Ishikawa (cell line): ENCODE data around the gene SLX4.

Experiments
- CEBPB ChIP-seq: IDR thresholded peaks from 2 replicates; pipeline ENCODE4 v1.6.1; 2012
- CREB1 ChIP-seq: IDR thresholded peaks from 2 replicates; pipeline ENCODE4 v1.6.1; 2012; ENCODE audit warnings: low read depth
- EGR1 ChIP-seq: IDR thresholded peaks from 2 replicates; pipeline ENCODE4 v1.6.1; 2012
- EP300 ChIP-seq: IDR thresholded peaks from 2 replicates; pipeline ENCODE4 v1.6.1; 2012; ENCODE audit warnings: borderline replicate concordance
- FOXM1 ChIP-seq: IDR thresholded peaks from 2 replicates; pipeline ENCODE4 v1.6.1; 2012; ENCODE audit warnings: low read depth, borderline replicate concordance
- MAX ChIP-seq: IDR thresholded peaks from 2 replicates; pipeline ENCODE4 v1.6.1; 2012
- RAD21 ChIP-seq: IDR thresholded peaks from 2 replicates; pipeline ENCODE4 v1.6.1; 2012; ENCODE audit warnings: low read depth
- REST ChIP-seq: IDR thresholded peaks from 2 replicates; pipeline ENCODE4 v1.6.1; 2012; ENCODE audit warnings: low read depth, mild to moderate bottlenecking
- TAF1 ChIP-seq: IDR thresholded peaks from 2 replicates; pipeline ENCODE4 v1.6.1; 2012; ENCODE audit warnings: low read depth, mild to moderate bottlenecking
- TCF12 ChIP-seq: IDR thresholded peaks from 2 replicates; pipeline ENCODE4 v1.6.1; 2012; ENCODE audit warnings: low read depth
- TEAD4 ChIP-seq: IDR thresholded peaks from 2 replicates; pipeline ENCODE4 v1.6.1; 2012
- USF1 ChIP-seq: IDR thresholded peaks from 2 replicates; pipeline ENCODE4 v1.6.1; 2012
- YY1 ChIP-seq: IDR thresholded peaks from 2 replicates; pipeline ENCODE4 v1.6.1; 2012; ENCODE audit warnings: low read depth
- ZBTB7A ChIP-seq: IDR thresholded peaks from 2 replicates; pipeline ENCODE4 v1.6.1; 2012; ENCODE audit warnings: low read depth

GRCh38 chr16:3549906-3550305 is 61.5 kb downstream of the SLX4 start:
- no peak for TF ChIP-seq RAD21
- TF ChIP-seq MAX: no peak
- no peak for TF ChIP-seq TEAD4
- no peak for TF ChIP-seq YY1
- TF ChIP-seq ZBTB7A: no peak
- TF ChIP-seq TCF12: no peak
- no peak for TF ChIP-seq USF1
- TF ChIP-seq EGR1: no peak
- no peak for TF ChIP-seq TAF1
- TF ChIP-seq REST: no peak
- TF ChIP-seq CREB1: no peak
- TF ChIP-seq EP300: no peak
- no peak for TF ChIP-seq CEBPB
- no peak for TF ChIP-seq FOXM1
